ENCODE measurements around the gene ASPN.

The ASPN gene

DNA sequence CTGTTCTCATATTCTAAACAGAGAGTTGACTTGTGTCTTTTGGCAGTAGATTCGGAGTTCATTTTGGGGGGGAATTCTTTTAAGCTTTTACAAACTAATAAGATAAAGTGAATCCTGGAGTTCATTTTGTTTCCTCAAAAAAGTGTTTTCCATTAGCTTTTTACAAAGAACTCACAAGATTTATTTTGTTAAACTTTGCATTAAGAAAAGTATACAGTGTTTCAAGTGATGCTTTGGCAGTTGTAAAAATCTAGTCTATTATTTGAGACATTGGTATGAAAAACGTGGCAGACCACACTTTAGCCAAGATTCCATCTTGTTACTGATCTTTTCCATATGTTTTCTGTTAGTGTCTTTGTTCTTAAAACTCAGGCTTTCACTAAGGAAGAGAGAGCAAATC is 56.8 kb downstream of the ASPN start:
- H3K9me3 ChIP-seq (ENCODE audit: control insufficient read depth, insufficient read depth, low read depth, low read length), result no peaks in the 10 kb centered on the region
- POLR2A ChIA-PET, result no interaction called here
- H3K27ac ChIP-seq (ENCODE audit: extremely low read depth, low read depth, low read length), result no peak overlapping the region
- no peaks in the 10 kb centered on the region; a peak in 1 of 3 replicates for H3K36me3 ChIP-seq (ENCODE audit: control insufficient read depth in 2 of 2, insufficient read depth in 1 of 2, low read length in 2 of 2)
- H3K4me1 ChIP-seq (ENCODE audit: control insufficient read depth, insufficient read depth, low read length), result no peaks in the 10 kb centered on the region
- no peak overlapping the region for H3K4me3 ChIP-seq (ENCODE audit: low read depth, low read length)
- CTCF ChIA-PET, result interaction anchor here (0.7 kb wide), 1 partner anchor 74 kb away, joined by 3 read pairs; no protein-coding TSS in a partner anchor
- TF ChIP-seq ZNF121 (tag by site-specific recombination; IDR thresholded peaks at IDR 0.05), result no peak
- TF ChIP-seq ZNF37A (tag by site-specific recombination; IDR thresholded peaks at IDR 0.05), result no peak
- TF ChIP-seq KLF9 (tag by site-specific recombination; IDR thresholded peaks at IDR 0.05; ENCODE audit: low read depth), result no peak
- no peak for TF ChIP-seq SETDB1 (IDR thresholded peaks at IDR 0.05; ENCODE audit: insufficient read length, low read length)
- TF ChIP-seq ZSCAN23 (tag by site-specific recombination; IDR thresholded peaks at IDR 0.05), result no peak
- TF ChIP-seq OSR2 (tag by site-specific recombination; IDR thresholded peaks at IDR 0.05), result no peak
- TF ChIP-seq ZNF473 (tag by site-specific recombination; IDR thresholded peaks at IDR 0.05), result no peak
- no peak for TF ChIP-seq ZNF544 (tag by site-specific recombination; IDR thresholded peaks at IDR 0.05)
- TF ChIP-seq ZNF585B (tag by site-specific recombination; IDR thresholded peaks at IDR 0.05), result no peak
- TF ChIP-seq, protein P1, sequence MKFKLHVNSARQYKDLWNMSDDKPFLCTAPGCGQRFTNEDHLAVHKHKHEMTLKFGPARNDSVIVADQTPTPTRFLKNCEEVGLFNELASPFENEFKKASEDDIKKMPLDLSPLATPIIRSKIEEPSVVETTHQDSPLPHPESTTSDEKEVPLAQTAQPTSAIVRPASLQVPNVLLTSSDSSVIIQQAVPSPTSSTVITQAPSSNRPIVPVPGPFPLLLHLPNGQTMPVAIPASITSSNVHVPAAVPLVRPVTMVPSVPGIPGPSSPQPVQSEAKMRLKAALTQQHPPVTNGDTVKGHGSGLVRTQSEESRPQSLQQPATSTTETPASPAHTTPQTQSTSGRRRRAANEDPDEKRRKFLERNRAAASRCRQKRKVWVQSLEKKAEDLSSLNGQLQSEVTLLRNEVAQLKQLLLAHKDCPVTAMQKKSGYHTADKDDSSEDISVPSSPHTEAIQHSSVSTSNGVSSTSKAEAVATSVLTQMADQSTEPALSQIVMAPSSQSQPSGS (tag by site-specific recombination; IDR thresholded peaks at IDR 0.05; ENCODE audit: low read depth), result no peak
- TF ChIP-seq ZNF830 (tag by site-specific recombination; IDR thresholded peaks at IDR 0.05; ENCODE audit: low read depth), result no peak
- no peak for TF ChIP-seq ZNF16 (tag by site-specific recombination; IDR thresholded peaks at IDR 0.05; ENCODE audit: low read depth)
- TF ChIP-seq, protein P2, sequence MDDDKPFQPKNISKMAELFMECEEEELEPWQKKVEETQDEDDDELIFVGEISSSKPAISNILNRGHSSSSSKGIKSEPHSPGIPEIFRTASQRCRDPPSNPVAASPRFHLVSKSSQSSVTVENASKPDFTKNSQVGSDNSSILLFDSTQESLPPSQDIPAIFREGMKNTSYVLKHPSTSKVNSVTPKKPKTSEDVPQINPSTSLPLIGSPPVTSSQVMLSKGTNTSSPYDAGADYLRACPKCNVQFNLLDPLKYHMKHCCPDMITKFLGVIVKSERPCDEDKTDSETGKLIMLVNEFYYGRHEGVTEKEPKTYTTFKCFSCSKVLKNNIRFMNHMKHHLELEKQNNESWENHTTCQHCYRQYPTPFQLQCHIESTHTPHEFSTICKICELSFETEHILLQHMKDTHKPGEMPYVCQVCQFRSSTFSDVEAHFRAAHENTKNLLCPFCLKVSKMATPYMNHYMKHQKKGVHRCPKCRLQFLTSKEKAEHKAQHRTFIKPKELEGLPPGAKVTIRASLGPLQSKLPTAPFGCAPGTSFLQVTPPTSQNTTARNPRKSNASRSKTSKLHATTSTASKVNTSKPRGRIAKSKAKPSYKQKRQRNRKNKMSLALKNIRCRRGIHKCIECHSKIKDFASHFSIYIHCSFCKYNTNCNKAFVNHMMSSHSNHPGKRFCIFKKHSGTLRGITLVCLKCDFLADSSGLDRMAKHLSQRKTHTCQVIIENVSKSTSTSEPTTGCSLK (tag by site-specific recombination; IDR thresholded peaks at IDR 0.05), result no peak
- no peak for TF ChIP-seq ZNF223 (tag by site-specific recombination; IDR thresholded peaks at IDR 0.05)
- TF ChIP-seq ZNF837 (tag by site-specific recombination; IDR thresholded peaks at IDR 0.05), result no peak

DNA sequence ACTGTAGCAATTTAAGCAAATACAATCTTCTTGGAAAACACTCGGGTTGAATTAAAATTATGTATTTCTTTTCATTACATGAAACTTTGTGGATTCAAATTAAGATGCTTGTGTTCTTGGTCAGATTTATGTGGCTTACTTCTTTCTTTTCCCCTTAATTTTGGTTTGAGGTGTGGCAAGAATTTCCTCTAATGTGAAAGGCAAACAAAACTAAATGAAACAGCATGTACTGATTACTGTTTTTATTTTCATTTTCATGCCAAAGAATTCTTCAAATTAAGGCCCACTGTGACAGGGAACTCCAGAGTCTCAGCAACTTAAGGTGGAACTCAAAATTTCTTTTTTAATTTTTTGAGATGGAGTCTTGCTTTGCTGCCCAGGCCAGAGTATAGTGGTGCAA is 58.0 kb downstream of the ASPN start, which contains the start of gene OMD:
Gene OMD (minus strand): TSS at position 132 of the 400 bp plus-strand sequence. CDS start 6,913 bp downstream, outside the sequence.
- TF ChIP-seq SCRT1 (tag by site-specific recombination; IDR thresholded peaks at IDR 0.05; ENCODE audit: borderline replicate concordance), result no peak
- TF ChIP-seq ZBTB21 (tag by site-specific recombination; IDR thresholded peaks at IDR 0.05), result no peak
- TF ChIP-seq, protein P3, sequence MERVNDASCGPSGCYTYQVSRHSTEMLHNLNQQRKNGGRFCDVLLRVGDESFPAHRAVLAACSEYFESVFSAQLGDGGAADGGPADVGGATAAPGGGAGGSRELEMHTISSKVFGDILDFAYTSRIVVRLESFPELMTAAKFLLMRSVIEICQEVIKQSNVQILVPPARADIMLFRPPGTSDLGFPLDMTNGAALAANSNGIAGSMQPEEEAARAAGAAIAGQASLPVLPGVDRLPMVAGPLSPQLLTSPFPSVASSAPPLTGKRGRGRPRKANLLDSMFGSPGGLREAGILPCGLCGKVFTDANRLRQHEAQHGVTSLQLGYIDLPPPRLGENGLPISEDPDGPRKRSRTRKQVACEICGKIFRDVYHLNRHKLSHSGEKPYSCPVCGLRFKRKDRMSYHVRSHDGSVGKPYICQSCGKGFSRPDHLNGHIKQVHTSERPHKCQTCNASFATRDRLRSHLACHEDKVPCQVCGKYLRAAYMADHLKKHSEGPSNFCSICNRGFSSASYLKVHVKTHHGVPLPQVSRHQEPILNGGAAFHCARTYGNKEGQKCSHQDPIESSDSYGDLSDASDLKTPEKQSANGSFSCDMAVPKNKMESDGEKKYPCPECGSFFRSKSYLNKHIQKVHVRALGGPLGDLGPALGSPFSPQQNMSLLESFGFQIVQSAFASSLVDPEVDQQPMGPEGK (tag by site-specific recombination; IDR thresholded peaks at IDR 0.05), result no peak
- TF ChIP-seq ZNF600 (tag by site-specific recombination; IDR thresholded peaks at IDR 0.05), result no peak
- TF ChIP-seq, protein P4, sequence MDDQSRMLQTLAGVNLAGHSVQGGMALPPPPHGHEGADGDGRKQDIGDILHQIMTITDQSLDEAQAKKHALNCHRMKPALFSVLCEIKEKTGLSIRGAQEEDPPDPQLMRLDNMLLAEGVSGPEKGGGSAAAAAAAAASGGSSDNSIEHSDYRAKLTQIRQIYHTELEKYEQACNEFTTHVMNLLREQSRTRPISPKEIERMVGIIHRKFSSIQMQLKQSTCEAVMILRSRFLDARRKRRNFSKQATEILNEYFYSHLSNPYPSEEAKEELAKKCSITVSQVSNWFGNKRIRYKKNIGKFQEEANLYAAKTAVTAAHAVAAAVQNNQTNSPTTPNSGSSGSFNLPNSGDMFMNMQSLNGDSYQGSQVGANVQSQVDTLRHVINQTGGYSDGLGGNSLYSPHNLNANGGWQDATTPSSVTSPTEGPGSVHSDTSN (CRISPR knock-in tag; IDR thresholded peaks at IDR 0.05), result no peak
- TF ChIP-seq ZNF501 (tag by site-specific recombination; IDR thresholded peaks at IDR 0.05), result no peak
- TF ChIP-seq ZNF114 (tag by site-specific recombination; IDR thresholded peaks at IDR 0.05), result no peak
- TF ChIP-seq SP3 (tag by site-specific recombination; IDR thresholded peaks at IDR 0.05), result no peak
- TF ChIP-seq, protein P5, sequence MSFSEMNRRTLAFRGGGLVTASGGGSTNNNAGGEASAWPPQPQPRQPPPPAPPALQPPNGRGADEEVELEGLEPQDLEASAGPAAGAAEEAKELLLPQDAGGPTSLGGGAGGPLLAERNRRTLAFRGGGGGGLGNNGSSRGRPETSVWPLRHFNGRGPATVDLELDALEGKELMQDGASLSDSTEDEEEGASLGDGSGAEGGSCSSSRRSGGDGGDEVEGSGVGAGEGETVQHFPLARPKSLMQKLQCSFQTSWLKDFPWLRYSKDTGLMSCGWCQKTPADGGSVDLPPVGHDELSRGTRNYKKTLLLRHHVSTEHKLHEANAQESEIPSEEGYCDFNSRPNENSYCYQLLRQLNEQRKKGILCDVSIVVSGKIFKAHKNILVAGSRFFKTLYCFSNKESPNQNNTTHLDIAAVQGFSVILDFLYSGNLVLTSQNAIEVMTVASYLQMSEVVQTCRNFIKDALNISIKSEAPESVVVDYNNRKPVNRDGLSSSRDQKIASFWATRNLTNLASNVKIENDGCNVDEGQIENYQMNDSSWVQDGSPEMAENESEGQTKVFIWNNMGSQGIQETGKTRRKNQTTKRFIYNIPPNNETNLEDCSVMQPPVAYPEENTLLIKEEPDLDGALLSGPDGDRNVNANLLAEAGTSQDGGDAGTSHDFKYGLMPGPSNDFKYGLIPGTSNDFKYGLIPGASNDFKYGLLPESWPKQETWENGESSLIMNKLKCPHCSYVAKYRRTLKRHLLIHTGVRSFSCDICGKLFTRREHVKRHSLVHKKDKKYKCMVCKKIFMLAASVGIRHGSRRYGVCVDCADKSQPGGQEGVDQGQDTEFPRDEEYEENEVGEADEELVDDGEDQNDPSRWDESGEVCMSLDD (tag by site-specific recombination; IDR thresholded peaks at IDR 0.05), result no peak
- TF ChIP-seq, protein P6, sequence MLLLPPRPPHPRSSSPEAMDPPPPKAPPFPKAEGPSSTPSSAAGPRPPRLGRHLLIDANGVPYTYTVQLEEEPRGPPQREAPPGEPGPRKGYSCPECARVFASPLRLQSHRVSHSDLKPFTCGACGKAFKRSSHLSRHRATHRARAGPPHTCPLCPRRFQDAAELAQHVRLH (tag by site-specific recombination; IDR thresholded peaks at IDR 0.05), result no peak
- H3K9me3 ChIP-seq (ENCODE audit: control insufficient read depth, insufficient read depth, low read depth, low read length), result no peaks in the 10 kb centered on the region
- POLR2A ChIA-PET, result no interaction called here
- CTCF ChIA-PET, result no interaction called here
- no peaks in the 10 kb centered on the region for H3K36me3 ChIP-seq (ENCODE audit: control insufficient read depth in 2 of 2, insufficient read depth in 1 of 2, low read length in 2 of 2)
- H3K27ac ChIP-seq (ENCODE audit: extremely low read depth, low read depth, low read length), result no peak within 1 kb of the TSS
- no peak within 1 kb of the TSS for H3K4me3 ChIP-seq (ENCODE audit: low read depth, low read length)
- no peaks in the 10 kb centered on the region for H3K4me1 ChIP-seq (ENCODE audit: control insufficient read depth, insufficient read depth, low read length)
